K562 (cell line): ENCODE results near the gene PGGHG. TPM values are rescaled to one million over a fixed set of nuclear protein-coding genes. Genes with fewer than 3 reads are reported as not detected.

Experiments used
- CCNT2 ChIP-seq: IDR thresholded peaks from 2 replicates; pipeline ENCODE4 v1.6.1; 2011; ENCODE audit warnings: borderline replicate concordance, low read depth, mild to moderate bottlenecking, moderate library complexity, mixed read lengths, low read length; ENCODE audit not compliant: insufficient read length; ENCODE audit errors: extremely low read depth
- EP400 ChIP-seq: fragments of 450-650 bp; IDR thresholded peaks from 2 replicates; pipeline ENCODE4 v1.6.1; 2017; ENCODE audit warnings: antibody characterized with exemption, mild to moderate bottlenecking, moderate library complexity
- ETV1 ChIP-seq: fragments of 450-650 bp; conservative IDR thresholded peaks from 2 replicates; pipeline ENCODE4 v1.6.1; 2016; ENCODE audit warnings: missing genetic modification characterization, control low read depth, low read depth, missing compliant biosample characterization
- GATAD2A ChIP-seq: fragments of 450-650 bp; IDR thresholded peaks from 2 replicates; pipeline ENCODE4 v1.6.1; 2017
- KDM1A ChIP-seq, 2 experiments: fragments of 450-650 bp; IDR thresholded peaks; 2 replicates each; pipeline ENCODE4 v1.6.1; 2016; ENCODE audit warnings: mild to moderate bottlenecking in 2 of 2
- MCM3 ChIP-seq: fragments of 450-650 bp; IDR thresholded peaks from 2 replicates; pipeline ENCODE4 v1.6.1; 2016
- MGA ChIP-seq: fragments of 450-650 bp; IDR thresholded peaks from 2 replicates; pipeline ENCODE4 v1.6.1; 2016; ENCODE audit warnings: mild to moderate bottlenecking, moderate library complexity
- PHF21A ChIP-seq: fragments of 450-650 bp; IDR thresholded peaks from 2 replicates; pipeline ENCODE4 v1.6.1; 2017; ENCODE audit warnings: low read depth, borderline replicate concordance
- ZNF165 ChIP-seq: fragments of 250-450 bp; sonication (Bioruptor Pico); IDR thresholded peaks from 2 replicates; pipeline ENCODE4 v1.4.0; 2020; ENCODE audit warnings: borderline replicate concordance
- ZNF175 ChIP-seq: fragments of 200-800 bp; sonication (Bioruptor generic); IDR thresholded peaks from 2 replicates; pipeline ENCODE4 v1.6.1; 2016; ENCODE audit warnings: low read depth, mild to moderate bottlenecking, missing genetic modification characterization, missing compliant biosample characterization
- ZNF589 ChIP-seq: fragments of 200-800 bp; sonication (Bioruptor generic); IDR thresholded peaks from 2 replicates; pipeline ENCODE4 v1.6.1; 2016; ENCODE audit warnings: low read depth, missing genetic modification characterization, missing compliant biosample characterization
- ZNF592 ChIP-seq: fragments of 450-650 bp; IDR thresholded peaks from 2 replicates; pipeline ENCODE4 v1.6.1; 2017; ENCODE audit warnings: antibody characterized with exemption, mild to moderate bottlenecking
- polyA plus RNA-seq, 8 experiments: library from polyadenylated mRNA; depleted of rRNA in 4 of 8; stranded (reverse) in 5 of 8; unstranded in 3 of 8; fragments of >200 nt; fragmentation: Nextera tagmentation in 2 of 8; fragmentation: Illumina TruSeq in 1 of 8; extraction: Ambion mirVana in 2 of 8; extraction: Trizol in 1 of 8; gene quantifications; 2 replicates each; pipeline versions ENCODE4 v1.2.1 to v1.2.3, GENCODE V29; 2011 to 2014; ENCODE audit warnings: inconsistent platforms in 1 of 8, missing spikeins in 1 of 8
- total RNA-seq, 7 experiments: library from RNA; depleted of rRNA in 6 of 7; stranded (reverse); fragments of >200 nt in 6 of 7; fragmentation: Illumina TruSeq in 2 of 7; extraction: Trizol in 2 of 7; gene quantifications; 2 replicates each; pipeline versions ENCODE4 v1.2.1 to v1.2.3, GENCODE V29; 2011 to 2021; ENCODE audit warnings: low replicate concordance in 1 of 7

Gene PGGHG
- total and polyA plus RNA-seq, 9 of the 15 experiments (the other 6 are each of a cell fraction or from before 2014, with no cell fraction given), result 0.38 to 85.1 (median 18.1) TPM

GRCh38 chr11:326842-327580, 38.1 kb downstream of the PGGHG start (continued):
- TF ChIP-seq ZNF592 (peak; percentile 89), ZNF175 (CRISPR knock-in tag) (peak; percentile 65), KDM1A (IDR thresholded peaks at IDR 0.05) (peak in 1 of 2 experiments; percentile 62; a peak in 2 of 4 replicates), GATAD2A (peak; percentile 68), MCM3 (no peak), ZNF165 (CRISPR knock-in tag) (no peak), EP400 (peak; percentile 51; the same call in 1 of the 2 replicates), ETV1 (tag) (peak; percentile 70; the same call in 1 of the 2 replicates), PHF21A (peak; percentile 82; the same call in 1 of the 2 replicates), MGA (peak; percentile 93), CCNT2 (no peak), ZNF589 (peak; percentile 67)
